ENCODE data around the gene EFEMP1.

EFEMP1 gene

DNA sequence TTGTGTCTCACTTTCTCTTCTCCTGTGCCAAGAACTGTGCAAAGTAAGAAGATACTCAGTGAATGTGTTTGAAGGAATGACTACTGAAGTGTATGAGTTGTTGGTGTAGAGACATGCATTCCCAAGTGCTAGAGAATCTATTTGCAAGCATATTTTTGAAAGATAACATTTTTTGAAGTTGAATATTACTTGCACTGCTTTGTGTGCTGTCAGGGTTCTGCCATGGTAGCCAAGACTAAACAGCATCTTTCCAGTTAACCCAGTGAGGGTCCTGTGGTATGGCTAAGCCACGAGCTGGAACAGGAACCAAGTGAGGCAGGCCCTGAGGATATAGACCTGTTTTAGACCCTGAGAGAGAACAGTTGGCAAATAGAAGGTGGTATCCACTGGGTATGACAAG lies 35.2 kb upstream of the EFEMP1 start:
- no peak overlapping the region for H3K9ac ChIP-seq
- H3K27ac ChIP-seq = no peak overlapping the region
- TF ChIP-seq CTCF (IDR thresholded peaks at IDR 0.05) = no peak
- no peaks in the 10 kb centered on the region for H3K36me3 ChIP-seq (ENCODE audit: control insufficient read depth, insufficient read depth, low read length)
- no peak overlapping the region for H3K4me2 ChIP-seq (ENCODE audit: low read length)
- H3K79me2 ChIP-seq = no peaks in the 10 kb centered on the region
- H2AFZ ChIP-seq = no peak overlapping the region
- H3K27me3 ChIP-seq (ENCODE audit: control insufficient read depth, insufficient read depth, low read length) = no peaks in the 10 kb centered on the region
- no peaks in the 10 kb centered on the region for H3K4me1 ChIP-seq
- no peak overlapping the region for H3K4me3 ChIP-seq (ENCODE audit: low read depth, low read length)
- no peaks in the 10 kb centered on the region for H3K9me3 ChIP-seq (ENCODE audit: control insufficient read depth, low read length)

- Histone ChIP-seq H3K27ac (no peak overlapping the region), H3K4me1 (no peaks in the 10 kb centered on the region), H3K27me3 (ENCODE audit: control insufficient read depth, insufficient read depth, low read length) (no peaks in the 10 kb centered on the region), H3K4me3 (ENCODE audit: low read depth, low read length) (no peak overlapping the region), H3K9me3 (ENCODE audit: control insufficient read depth, low read length) (no peaks in the 10 kb centered on the region), H3K79me2 (no peaks in the 10 kb centered on the region), H3K9ac (no peak overlapping the region), H2AFZ (no peak overlapping the region), H3K36me3 (ENCODE audit: control insufficient read depth, insufficient read depth, low read length) (no peaks in the 10 kb centered on the region), H3K4me2 (ENCODE audit: low read length) (no peak overlapping the region)
- TF ChIP-seq CTCF (IDR thresholded peaks at IDR 0.05) = no peak
Measured at GRCh38 chr2:55957142-55957541, 33.6 kb upstream of the EFEMP1 start.

- Histone ChIP-seq H3K9ac (no peak overlapping the region), H3K4me1 (no peaks in the 10 kb centered on the region), H3K4me2 (ENCODE audit: low read length) (no peak overlapping the region), H3K27ac (no peak overlapping the region), H2AFZ (no peak overlapping the region), H3K9me3 (ENCODE audit: control insufficient read depth, low read length) (no peaks in the 10 kb centered on the region), H3K4me3 (ENCODE audit: low read depth, low read length) (no peak overlapping the region), H3K79me2 (no peaks in the 10 kb centered on the region), H3K27me3 (ENCODE audit: control insufficient read depth, insufficient read depth, low read length) (no peaks in the 10 kb centered on the region), H3K36me3 (ENCODE audit: control insufficient read depth, insufficient read depth, low read length) (no peaks in the 10 kb centered on the region)
- no peak for TF ChIP-seq CTCF (IDR thresholded peaks at IDR 0.05)
Measured at GRCh38 chr2:55954306-55955035, 30.9 kb upstream of the EFEMP1 start.

GRCh38 chr2:55952415-55952814 lies 28.8 kb upstream of the EFEMP1 start:
- Histone ChIP-seq H3K4me1 (no peaks in the 10 kb centered on the region), H3K9me3 (ENCODE audit: control insufficient read depth, low read length) (no peaks in the 10 kb centered on the region), H3K9ac (no peak overlapping the region), H3K4me2 (ENCODE audit: low read length) (no peak overlapping the region), H3K27me3 (ENCODE audit: control insufficient read depth, insufficient read depth, low read length) (no peaks in the 10 kb centered on the region), H3K4me3 (ENCODE audit: low read depth, low read length) (no peak overlapping the region), H2AFZ (no peak overlapping the region), H3K27ac (no peak overlapping the region), H3K79me2 (no peaks in the 10 kb centered on the region), H3K36me3 (ENCODE audit: control insufficient read depth, insufficient read depth, low read length) (no peaks in the 10 kb centered on the region)
- no peak for TF ChIP-seq CTCF (IDR thresholded peaks at IDR 0.05)

GRCh38 chr2:55951533-55951932 lies 28.0 kb upstream of the EFEMP1 start:
- TF ChIP-seq CTCF (IDR thresholded peaks at IDR 0.05) = no peak
- H2AFZ ChIP-seq = no peak overlapping the region
- no peak overlapping the region for H3K27ac ChIP-seq
- no peak overlapping the region for H3K4me2 ChIP-seq (ENCODE audit: low read length)
- H3K36me3 ChIP-seq (ENCODE audit: control insufficient read depth, insufficient read depth, low read length) = no peaks in the 10 kb centered on the region
- H3K4me1 ChIP-seq = no peaks in the 10 kb centered on the region
- H3K9ac ChIP-seq = no peak overlapping the region
- H3K27me3 ChIP-seq (ENCODE audit: control insufficient read depth, insufficient read depth, low read length) = no peaks in the 10 kb centered on the region
- H3K9me3 ChIP-seq (ENCODE audit: control insufficient read depth, low read length) = no peaks in the 10 kb centered on the region
- no peak overlapping the region for H3K4me3 ChIP-seq (ENCODE audit: low read depth, low read length)
- H3K79me2 ChIP-seq = no peaks in the 10 kb centered on the region

Data from parathyroid adenoma (tissue), 2 donors.